HepG2 (cell line): ENCODE results near the gene ERH. TPM values are rescaled to one million over a fixed set of nuclear protein-coding genes. Genes with fewer than 3 reads are reported as not detected.

Experiments used
- ATAC-seq: fragments of 200-7000 bp; cut with Tn5 transposase; 3 replicates; pipeline ENCODE4 v1.9.1; 2020; ENCODE audit warnings: mild to moderate bottlenecking, moderate library complexity
- BruUV-seq: library from RNA; stranded (reverse); fragments of 400-500 nt; replicated peaks from 2 replicates; lab custom pipeline; 2021; lab: Mats Ljungman, UMichigan
- CTCF ChIA-PET: fragments of 300-600 bp; formaldehyde crosslinking; extraction: SDS; loops from one replicate; lab custom pipeline; 2021; ENCODE audit warnings: low total read pairs, inconsistent platforms, low intra/inter-chr PET ratio; lab: Yijun Ruan, JAX
- POLR2A ChIA-PET: fragments of 350-600 bp; sonication (Branson Sonifier 250); formaldehyde crosslinking; loops from one replicate; lab custom pipeline; 2020; ENCODE audit warnings: antibody characterized with exemption, inconsistent platforms; lab: Yijun Ruan, JAX
- DNase-seq: peaks from one replicate; pipeline ENCODE4 v3.0.0-alpha.2; 2015; ENCODE audit warnings: low spot score
- FAIRE-seq: peaks from 3 replicates; lab custom pipeline; 2011; peaks lifted over from hg19 to GRCh38; lab: Jason Lieb, UNC
- H2AFZ ChIP-seq: one replicate; pipeline ENCODE4 v1.6.1; 2011; ENCODE audit warnings: low read length, inconsistent platforms
- H3K27ac ChIP-seq: fragments of 300-600 bp; 3 replicates; pipeline ENCODE4 v1.8.0; 2011; ENCODE audit warnings: mixed run types, mild to moderate bottlenecking, mixed read lengths, low read length, inconsistent platforms; ENCODE audit not compliant: insufficient read depth; ENCODE audit errors: extremely low read length
- H3K27me3 ChIP-seq, 2 experiments: fragments of 200-600 bp in 1 of 2; 2 replicates in 1 of 2; 3 replicates in 1 of 2; pipeline versions ENCODE4 v1.6.0 to v1.8.0; 2011; ENCODE audit warnings: low read length in 2 of 2, mild to moderate bottlenecking in 2 of 2, moderate library complexity in 2 of 2, inconsistent platforms in 1 of 2; ENCODE audit not compliant: insufficient read depth in 2 of 2, control insufficient read depth in 1 of 2
- H3K36me3 ChIP-seq, 2 experiments: fragments of 200-600 bp in 1 of 2; replicated peaks in 1 of 2; 2 replicates in 1 of 2; 3 replicates in 1 of 2; pipeline versions ENCODE4 v1.5.1 to v1.8.0; 2011; ENCODE audit warnings: low read length in 2 of 2, inconsistent platforms in 1 of 2; ENCODE audit not compliant: insufficient read depth in 2 of 2, control insufficient read depth in 1 of 2
- H3K4me1 ChIP-seq: 2 replicates; pipeline ENCODE4 v1.5.1; 2012; ENCODE audit warnings: low read length, inconsistent platforms; ENCODE audit not compliant: insufficient read depth
- H3K4me2 ChIP-seq: 2 replicates; pipeline ENCODE4 v1.6.0; 2011; ENCODE audit warnings: low read depth, low read length, inconsistent platforms
- H3K4me3 ChIP-seq, 3 experiments: fragments of 200-600 bp in 1 of 3; sonication (generic), shearing (Covaris generic) in 1 of 3; replicated peaks in 1 of 3; 2 replicates each; pipeline ENCODE4 v1.5.1; 2011 to 2016; ENCODE audit warnings: low read length in 3 of 3, inconsistent platforms in 2 of 3, low read depth in 2 of 3, mild to moderate bottlenecking in 2 of 3, control low read depth in 1 of 3, mixed read lengths in 1 of 3; ENCODE audit not compliant: insufficient read depth in 1 of 3
- H3K79me2 ChIP-seq: one replicate; pipeline ENCODE4 v1.6.1; 2011; ENCODE audit warnings: low read length, inconsistent platforms; ENCODE audit not compliant: insufficient read depth
- H3K9ac ChIP-seq: 2 replicates; pipeline ENCODE4 v1.6.0; 2011; ENCODE audit warnings: mild to moderate bottlenecking, low read depth, low read length, inconsistent platforms; ENCODE audit not compliant: insufficient read depth
- H3K9me3 ChIP-seq: 2 replicates; pipeline ENCODE4 v1.5.1; 2012; ENCODE audit warnings: mild to moderate bottlenecking, low read length
- H4K20me1 ChIP-seq: 2 replicates; pipeline ENCODE4 v1.6.0; 2011; ENCODE audit warnings: inconsistent platforms, mild to moderate bottlenecking, low read length, moderate library complexity; ENCODE audit not compliant: insufficient read depth
- FOXA1 ChIP-seq, 2 experiments: fragments of 450-650 bp in 1 of 2; sonication (generic) in 1 of 2; formaldehyde crosslinking in 1 of 2; IDR thresholded peaks; 2 replicates each; pipeline versions ENCODE4 v1.4.0 to v1.6.1; 2016 to 2020; ENCODE audit warnings: missing genetic modification reagents in 1 of 2
- FOXA3 ChIP-seq: IDR thresholded peaks from 2 replicates; pipeline ENCODE4 v1.6.1; 2016; ENCODE audit warnings: missing genetic modification reagents, missing compliant biosample characterization
- GPBP1L1 ChIP-seq: sonication (generic); formaldehyde crosslinking; IDR thresholded peaks from 2 replicates; pipeline ENCODE4 v1.5.0; 2020; ENCODE audit warnings: mild to moderate bottlenecking, missing genetic modification reagents
- IKZF1 ChIP-seq: fragments of 450-650 bp; IDR thresholded peaks from 2 replicates; pipeline ENCODE4 v1.7.1; 2016
- NCOA2 ChIP-seq: sonication (generic); formaldehyde crosslinking; IDR thresholded peaks from 2 replicates; pipeline ENCODE4 v1.8.0; 2022; ENCODE audit warnings: inconsistent platforms
- NFYB ChIP-seq: sonication (generic); formaldehyde crosslinking; IDR thresholded peaks from 2 replicates; pipeline ENCODE4 v1.4.0; 2020; ENCODE audit warnings: missing genetic modification reagents
- NFYC ChIP-seq: IDR thresholded peaks from 2 replicates; pipeline ENCODE4 v1.6.1; 2016; ENCODE audit warnings: missing genetic modification reagents, missing compliant biosample characterization
- WGBS: methylation state at CpG from one replicate; pipeline ENCODE4 v1.1.6; 2017; ENCODE audit warnings: low lambda C conversion rate; 5-methylcytosine and 5-hydroxymethylcytosine counted together
- in situ Hi-C: cut with HindIII; loops from 2 replicates; pipeline ENCODE4 v1.10.0; 2017; ENCODE audit warnings: low pct_unique_long_range_greater_than_20kb; ENCODE audit not compliant: extremely low pct_ligation_motif_present
- intact Hi-C: fragments of 100-400 bp; cut with micrococcal nuclease; formaldehyde crosslinking; loops from one replicate; pipeline ENCODE4 v1.10.0; 2022; ENCODE audit not compliant: unreplicated experiment
- polyA plus RNA-seq, 8 experiments: library from polyadenylated mRNA; depleted of rRNA in 3 of 8; stranded (reverse) in 7 of 8; unstranded in 1 of 8; fragments of >200 nt; fragmentation: Illumina TruSeq in 4 of 8; extraction: Trizol in 4 of 8; gene quantifications; 2 replicates each; pipeline versions ENCODE4 v1.2.1 to v1.2.3, GENCODE V29; 2011 to 2016; ENCODE audit warnings: low read depth in 4 of 8, missing spikeins in 1 of 8, mixed read lengths in 1 of 8; ENCODE audit not compliant: insufficient read depth in 1 of 8
- total RNA-seq, 5 experiments: library from RNA; depleted of rRNA; stranded (reverse); fragments of >200 nt; fragmentation: Illumina TruSeq; extraction: Trizol; gene quantifications; 2 replicates each; pipeline ENCODE4 v1.2.3, GENCODE V29; 2016; ENCODE audit warnings: low read depth in 1 of 5

ERH gene
- total and polyA plus RNA-seq, 2 of the 13 experiments (the other 11 are each of a cell fraction or from before 2014, with no cell fraction given): 105 to 341 TPM

GRCh38 chr14:69356903-69357543 is 41.1 kb downstream of the ERH start:
- in situ Hi-C loops: no loop called here
- no peaks in the 10 kb centered on the region for H3K79me2 ChIP-seq
- no peaks in the 10 kb centered on the region for H4K20me1 ChIP-seq
- intact Hi-C loops: loop anchor here (1.0 kb wide), 1 partner anchor 28 kb away; no protein-coding TSS in a partner anchor
- no peak overlapping the region for H2AFZ ChIP-seq
- H3K4me2 ChIP-seq: no peak overlapping the region; the same call in 1 of the 2 replicates
- CTCF ChIA-PET: no interaction called here
- no TSS peak for BruUV-seq
- peak; percentile 18 for DNase-seq
- FAIRE-seq: no peak
- TF ChIP-seq GPBP1L1 (CRISPR knock-in tag): no peak
- TF ChIP-seq IKZF1: no peak
- TF ChIP-seq FOXA1 (IDR thresholded peaks at IDR 0.05): no peak
- peak; percentile 45 for TF ChIP-seq FOXA1 (CRISPR knock-in tag; IDR thresholded peaks at IDR 0.05)
- peak; percentile 64 for TF ChIP-seq NFYB (CRISPR knock-in tag)
- 0 out of 2 replicates have a peak, but pooled peaks have one; percentile 15 for TF ChIP-seq NFYC (CRISPR knock-in tag)
- TF ChIP-seq FOXA3 (CRISPR knock-in tag): peak; percentile 73; the same call in 1 of the 2 replicates
- no peak for TF ChIP-seq NCOA2 (CRISPR knock-in tag)
- TF ChIP-seq, all 625 proteins: peak for 4
- Histone ChIP-seq H3K9me3 (no peaks in the 10 kb centered on the region), H3K9ac (no peak overlapping the region), H3K27ac (no peak overlapping the region), H3K36me3 (no peaks in the 10 kb centered on the region), H3K27me3 (peaks cover 1 to 14% of the 10 kb centered on the region in 2 experiments; a peak in 1 of 5 replicates), H3K4me1 (peaks cover 30% of the 10 kb centered on the region), H3K4me3 (no peak overlapping the region)
- WGBS: 39% methylated on average over 7 of the region's 7 CpGs
- POLR2A ChIA-PET: no interaction called here
- no peak for ATAC-seq
